Midbrain (tissue), 1 donor: ENCODE measurements around the gene PPM1M.

Experiments
- DNase-seq: peaks from one replicate; lab custom pipeline; 2025; lab: John Stamatoyannopoulos, UW

Gene PPM1M

DNA sequence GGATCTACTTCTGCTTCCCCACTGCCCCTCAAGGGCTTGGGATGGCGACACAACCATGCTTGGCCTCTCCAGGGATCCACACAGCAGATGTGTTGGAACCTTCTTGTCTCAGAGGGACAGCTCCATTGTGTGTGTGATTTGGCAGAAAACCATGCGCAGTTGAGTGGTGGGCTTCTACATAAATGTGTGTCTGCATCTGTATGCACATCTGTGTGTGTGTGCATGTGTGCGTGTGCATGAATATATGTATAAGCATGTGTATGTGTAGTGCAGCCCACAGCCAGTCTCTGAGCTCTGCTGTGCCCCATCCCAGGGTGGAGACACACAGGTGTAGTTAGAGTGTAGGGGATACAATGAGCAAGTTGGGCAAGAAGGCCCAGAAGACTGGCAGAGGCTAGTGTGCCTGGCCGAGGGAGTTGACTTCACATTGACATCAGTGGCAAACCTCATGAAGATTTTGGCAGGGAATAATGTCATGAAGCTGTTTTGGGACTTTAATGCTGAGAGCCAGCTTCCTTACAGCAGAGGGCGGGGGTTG lies 50.2 kb downstream of the PPM1M start:
- no peak for DNase-seq

DNA sequence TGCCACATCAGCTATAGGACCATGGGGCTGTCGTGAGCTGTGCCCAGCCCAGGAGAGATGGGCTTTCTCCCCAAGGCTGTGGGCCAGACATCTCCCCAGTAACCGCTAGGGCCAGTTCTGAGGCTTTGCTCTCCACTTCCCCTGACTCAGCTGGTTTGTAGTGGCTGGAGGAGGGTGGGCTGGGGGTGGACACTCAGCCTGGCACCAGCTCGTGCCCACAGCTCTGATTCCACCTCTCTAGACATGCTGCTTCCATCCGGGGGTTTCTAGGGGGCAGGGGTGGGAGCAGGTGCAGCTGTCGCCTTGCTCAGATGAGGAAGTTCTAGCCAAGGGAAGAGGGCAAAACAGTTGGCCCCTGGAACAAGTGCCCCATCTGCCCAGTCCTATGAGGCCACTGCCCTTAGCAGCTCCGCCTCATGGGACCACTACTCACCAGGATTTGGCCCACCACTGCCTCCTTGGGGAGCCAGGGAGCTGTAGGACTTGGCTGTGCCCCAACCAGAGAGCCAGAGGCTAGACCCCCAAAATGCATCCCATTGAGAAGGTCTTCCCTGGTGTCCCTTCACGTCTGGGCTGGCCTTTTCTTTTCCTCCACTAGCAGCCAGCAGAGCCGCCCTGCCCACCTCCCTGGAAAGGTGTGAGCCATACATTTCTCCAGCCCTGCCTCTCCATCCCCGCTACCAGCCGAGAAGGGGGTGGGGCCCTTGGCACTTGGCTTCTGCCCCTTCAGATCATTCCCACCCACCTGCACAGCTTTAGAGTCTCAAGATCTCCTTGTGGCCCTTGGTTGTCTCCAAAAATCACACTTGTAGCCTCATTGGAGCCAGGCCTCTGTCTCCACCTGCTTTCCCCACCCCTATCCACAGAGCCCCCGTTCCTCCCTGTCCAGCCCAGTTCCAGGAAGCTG lies 51.9 kb downstream of the PPM1M start:
- no peak for DNase-seq

DNA sequence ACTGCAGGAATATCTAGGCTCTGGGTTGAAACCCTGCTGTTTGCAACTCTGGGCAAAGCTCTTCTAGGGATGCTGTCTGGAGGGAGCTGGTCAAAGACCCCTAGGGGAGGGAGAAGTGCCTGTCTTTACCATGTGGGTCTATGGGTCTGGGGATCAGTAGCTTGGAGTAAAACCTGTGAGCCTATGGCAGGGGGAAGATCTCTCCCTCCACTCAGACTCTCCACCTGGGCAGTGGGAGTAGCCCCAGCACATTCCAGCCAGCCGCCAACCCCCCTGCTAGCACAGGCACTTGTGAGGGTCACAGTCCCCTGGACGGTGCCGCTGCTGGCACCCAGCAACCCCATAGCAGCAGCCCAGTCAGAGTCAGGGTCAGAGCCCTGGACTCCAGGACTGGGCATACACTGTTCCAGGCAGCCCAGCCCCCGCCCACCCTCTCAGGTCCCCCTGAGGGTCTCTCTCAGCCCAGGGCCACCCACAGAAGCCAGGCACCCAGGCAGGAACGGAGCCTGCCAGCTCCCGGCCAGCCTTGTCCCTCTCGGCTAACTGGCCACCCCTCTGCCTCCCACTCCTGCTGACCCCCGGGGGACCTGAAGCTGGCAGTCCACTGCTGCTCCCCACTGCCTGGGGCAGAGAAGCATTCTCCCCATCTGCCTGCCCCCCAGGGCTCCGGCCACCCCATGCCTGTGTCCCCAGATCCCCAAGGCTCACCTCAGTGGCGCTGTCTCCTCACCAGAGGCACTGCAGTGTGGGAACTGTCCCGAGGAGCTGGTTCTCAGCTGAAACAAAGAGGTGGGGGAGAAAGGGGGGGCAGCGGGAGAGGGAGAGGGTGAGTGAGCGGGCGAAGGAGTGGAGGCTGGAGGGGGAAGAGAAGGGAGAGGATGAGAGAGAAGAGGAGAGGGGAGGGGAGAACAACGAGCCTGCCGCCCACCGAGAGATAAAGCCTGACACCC lies 52.9 kb downstream of the PPM1M start:
- DNase-seq = no peak

DNA sequence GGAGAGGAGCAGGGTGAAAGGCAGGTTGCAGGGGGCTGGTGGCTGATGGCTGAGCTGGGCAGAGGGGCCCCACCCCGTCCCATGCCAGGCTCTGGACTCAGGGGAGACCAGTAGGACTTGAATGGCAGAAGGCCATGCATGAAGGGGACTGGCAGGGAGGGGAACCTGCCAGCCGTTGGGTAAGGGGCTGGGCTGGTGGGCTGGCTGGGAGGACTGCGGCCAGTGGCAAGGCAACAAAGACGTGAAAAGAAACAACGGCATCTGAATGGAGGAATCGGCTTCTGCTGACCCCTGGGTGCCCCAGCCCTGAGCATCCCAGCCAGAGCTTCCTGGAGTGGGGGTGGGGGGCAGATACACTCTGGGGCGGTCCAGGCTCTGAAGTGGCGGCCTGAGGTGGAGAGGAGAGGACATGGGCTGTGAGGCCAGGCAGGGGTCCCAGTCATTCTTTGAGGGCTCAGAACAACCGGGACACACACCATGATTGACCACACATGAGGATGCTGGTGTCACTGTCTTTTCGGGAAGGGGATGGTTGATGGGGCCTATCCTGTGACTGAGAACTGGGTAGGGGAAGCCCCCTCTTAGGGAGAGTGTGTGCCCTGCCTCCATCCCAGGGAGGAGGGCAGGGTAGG lies 53.8 kb downstream of the PPM1M start:
- no peak for DNase-seq
